Lower lobe of right lung (tissue), 2 donors: Measurements from ENCODE around the gene ACLY. TPM values are rescaled to one million over a fixed set of nuclear protein-coding genes. Genes with fewer than 3 reads are reported as not detected.

Experiments used
- ATAC-seq, 2 donors: fragments of 200-7000 bp; cut with Tn5 transposase; one replicate each; pipeline ENCODE4 v1.9.1; 2020 to 2022; ENCODE audit warnings: mild to moderate bottlenecking in 2 of 2, moderate library complexity in 2 of 2
- DNase-seq: peaks from one replicate; pipeline ENCODE4 v3.0.0-alpha.2; 2020
- H3K27ac ChIP-seq: fragments of 200-600 bp; one replicate; pipeline ENCODE4 v1.8.0; 2022
- H3K27me3 ChIP-seq: fragments of 200-600 bp; one replicate; pipeline ENCODE4 v1.8.0; 2022; ENCODE audit warnings: low read depth
- H3K36me3 ChIP-seq: fragments of 200-600 bp; one replicate; pipeline ENCODE4 v1.8.0; 2022; ENCODE audit warnings: mild to moderate bottlenecking
- H3K4me1 ChIP-seq: fragments of 200-600 bp; one replicate; pipeline ENCODE4 v1.8.0; 2022
- H3K4me3 ChIP-seq: fragments of 200-600 bp; one replicate; pipeline ENCODE4 v1.8.0; 2022; ENCODE audit warnings: mild to moderate bottlenecking
- H3K9me3 ChIP-seq: fragments of 200-600 bp; one replicate; pipeline ENCODE4 v1.8.0; 2022
- CTCF ChIP-seq: fragments of 200-600 bp; IDR thresholded peaks from one replicate; pipeline ENCODE4 v1.8.0; 2022; ENCODE audit warnings: antibody characterized with exemption, mild to moderate bottlenecking
- intact Hi-C: fragments of 100-400 bp; cut with DNase I; formaldehyde crosslinking; loops from one replicate; pipeline ENCODE4 v1.11.0; 2022
- total RNA-seq: library from RNA; stranded (reverse); fragmentation: NEBNext Ultra II Directional; extraction: Animal tissue kit (Norgen Biotek cat#: 25700); gene quantifications from one replicate; pipeline ENCODE4 v1.2.1, GENCODE V29; 2021
- donor health status: DM: no; HTN: yes; CAD: no; lungs with severe emphysema.

ACLY gene
- total RNA-seq, 1 donor from 2014 or later = 105 TPM

GRCh38 chr17:41943492-41943891, 24.7 kb upstream of the ACLY start:
- Histone ChIP-seq H3K4me3 (no peak overlapping the region), H3K4me1 (no peaks in the 10 kb centered on the region), H3K9me3 (no peaks in the 10 kb centered on the region), H3K27me3 (no peaks in the 10 kb centered on the region), H3K27ac (peak overlapping the region; percentile 41), H3K36me3 (peaks cover 4% of the 10 kb centered on the region)
- DNase-seq = no peak
- TF ChIP-seq CTCF = no peak
- ATAC-seq = no peak
- intact Hi-C loops = no loop called here

GRCh38 chr17:41942626-41943373, 24.0 kb upstream of the ACLY start:
- intact Hi-C loops = no loop called here
- H3K4me3 ChIP-seq = no peak overlapping the region
- H3K4me1 ChIP-seq = no peaks in the 10 kb centered on the region
- ATAC-seq = peak in 1 of 2 donors; percentile 11
- peaks cover 7% of the 10 kb centered on the region for H3K36me3 ChIP-seq
- H3K27me3 ChIP-seq = no peaks in the 10 kb centered on the region
- H3K9me3 ChIP-seq = no peaks in the 10 kb centered on the region
- DNase-seq = no peak
- no peak for TF ChIP-seq CTCF
- H3K27ac ChIP-seq = no peak overlapping the region

- ATAC-seq = no peak
Measured at GRCh38 chr17:41941168-41941567, 22.4 kb upstream of the ACLY start.

GRCh38 chr17:41939693-41940090, 20.9 kb upstream of the ACLY start:
- H3K9me3 ChIP-seq = no peaks in the 10 kb centered on the region
- no peak for DNase-seq
- no peaks in the 10 kb centered on the region for H3K27me3 ChIP-seq
- no peak overlapping the region for H3K27ac ChIP-seq
- H3K4me3 ChIP-seq = no peak overlapping the region
- H3K36me3 ChIP-seq = peaks cover 12% of the 10 kb centered on the region
- no peak for TF ChIP-seq CTCF
- intact Hi-C loops = no loop called here
- no peak for ATAC-seq
- H3K4me1 ChIP-seq = no peaks in the 10 kb centered on the region

More at GRCh38 chr17:41941168-41941567, 22.4 kb upstream of the ACLY start:
- H3K4me3 ChIP-seq = no peak overlapping the region
- no peaks in the 10 kb centered on the region for H3K4me1 ChIP-seq
- TF ChIP-seq CTCF = no peak
- H3K27me3 ChIP-seq = no peaks in the 10 kb centered on the region
- intact Hi-C loops = no loop called here
- peaks cover 9% of the 10 kb centered on the region for H3K36me3 ChIP-seq
- no peak overlapping the region for H3K27ac ChIP-seq
- no peaks in the 10 kb centered on the region for H3K9me3 ChIP-seq
- DNase-seq = no peak

- H3K9me3 ChIP-seq = no peaks in the 10 kb centered on the region
- no peak for DNase-seq
- no peak for ATAC-seq
- H3K27me3 ChIP-seq = no peaks in the 10 kb centered on the region
- no peak overlapping the region for H3K27ac ChIP-seq
- H3K4me1 ChIP-seq = no peaks in the 10 kb centered on the region
- peaks cover 12% of the 10 kb centered on the region for H3K36me3 ChIP-seq
- intact Hi-C loops = no loop called here
- TF ChIP-seq CTCF = no peak
- no peak overlapping the region for H3K4me3 ChIP-seq
Measured at GRCh38 chr17:41939044-41939692, 20.4 kb upstream of the ACLY start.
